Progenitor cell of endocrine pancreas (in vitro differentiated cells): ENCODE results near the gene MCTP1. TPM values are rescaled to one million over a fixed set of nuclear protein-coding genes. Genes with fewer than 3 reads are reported as not detected.

Experiments used
- DNase-seq: peaks from one replicate; pipeline ENCODE4 v3.0.0; 2021; ENCODE audit warnings: low spot score; ENCODE audit not compliant: unreplicated experiment
- H3K27ac Mint-ChIP-seq: 2 replicates; pipeline ENCODE4 v1.8.0; 2021; ENCODE audit warnings: mild to moderate bottlenecking, moderate library complexity, mixed read lengths
- H3K27me3 Mint-ChIP-seq: 2 replicates; pipeline ENCODE4 v1.8.0; 2021; ENCODE audit warnings: mixed read lengths
- H3K36me3 Mint-ChIP-seq: 2 replicates; pipeline ENCODE4 v1.8.0; 2022; ENCODE audit warnings: mixed read lengths; ENCODE audit not compliant: insufficient read depth
- H3K4me1 Mint-ChIP-seq: 2 replicates; pipeline ENCODE4 v1.8.0; 2021; ENCODE audit warnings: low read depth, mixed read lengths
- H3K4me3 Mint-ChIP-seq: 2 replicates; pipeline ENCODE4 v1.8.0; 2021; ENCODE audit warnings: low read depth, mild to moderate bottlenecking, moderate library complexity, mixed read lengths
- H3K9me3 Mint-ChIP-seq: 2 replicates; pipeline ENCODE4 v1.8.0; 2021; ENCODE audit warnings: low read depth, mixed read lengths
- total RNA-seq: library from RNA; stranded (reverse); gene quantifications from 2 replicates; pipeline ENCODE4 v1.2.1, GENCODE V29; 2021
- TF ChIP-seq, protein P1 (sequence below): fragments of 200-600 bp; sonication (generic); IDR thresholded peaks from one replicate; pipeline ENCODE4 v1.5.0; 2021; ENCODE audit warnings: antibody characterized with exemption, mild to moderate bottlenecking; ENCODE audit not compliant: unreplicated experiment

MCTP1 gene
- total RNA-seq, 1 donor from 2014 or later = 1.7 TPM

- no peaks in the 10 kb centered on the region for H3K27me3 Mint-ChIP-seq
- no peak overlapping the region for H3K4me3 Mint-ChIP-seq
- TF ChIP-seq, protein P1, sequence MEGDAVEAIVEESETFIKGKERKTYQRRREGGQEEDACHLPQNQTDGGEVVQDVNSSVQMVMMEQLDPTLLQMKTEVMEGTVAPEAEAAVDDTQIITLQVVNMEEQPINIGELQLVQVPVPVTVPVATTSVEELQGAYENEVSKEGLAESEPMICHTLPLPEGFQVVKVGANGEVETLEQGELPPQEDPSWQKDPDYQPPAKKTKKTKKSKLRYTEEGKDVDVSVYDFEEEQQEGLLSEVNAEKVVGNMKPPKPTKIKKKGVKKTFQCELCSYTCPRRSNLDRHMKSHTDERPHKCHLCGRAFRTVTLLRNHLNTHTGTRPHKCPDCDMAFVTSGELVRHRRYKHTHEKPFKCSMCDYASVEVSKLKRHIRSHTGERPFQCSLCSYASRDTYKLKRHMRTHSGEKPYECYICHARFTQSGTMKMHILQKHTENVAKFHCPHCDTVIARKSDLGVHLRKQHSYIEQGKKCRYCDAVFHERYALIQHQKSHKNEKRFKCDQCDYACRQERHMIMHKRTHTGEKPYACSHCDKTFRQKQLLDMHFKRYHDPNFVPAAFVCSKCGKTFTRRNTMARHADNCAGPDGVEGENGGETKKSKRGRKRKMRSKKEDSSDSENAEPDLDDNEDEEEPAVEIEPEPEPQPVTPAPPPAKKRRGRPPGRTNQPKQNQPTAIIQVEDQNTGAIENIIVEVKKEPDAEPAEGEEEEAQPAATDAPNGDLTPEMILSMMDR = no peak
- no peaks in the 10 kb centered on the region for H3K36me3 Mint-ChIP-seq
- H3K4me1 Mint-ChIP-seq = no peaks in the 10 kb centered on the region
- peaks cover 3% of the 10 kb centered on the region for H3K9me3 Mint-ChIP-seq
- DNase-seq = no peak
- H3K27ac Mint-ChIP-seq = no peak overlapping the region
Measured at GRCh38 chr5:95114902-95115301, 170.0 kb downstream of the MCTP1 start.

GRCh38 chr5:95114305-95114704 is 170.6 kb downstream of the MCTP1 start:
- H3K4me3 Mint-ChIP-seq = no peak overlapping the region
- no peaks in the 10 kb centered on the region for H3K4me1 Mint-ChIP-seq
- H3K9me3 Mint-ChIP-seq = peaks cover 3% of the 10 kb centered on the region
- no peak for DNase-seq
- no peaks in the 10 kb centered on the region for H3K27me3 Mint-ChIP-seq
- TF ChIP-seq, protein P1 = no peak
- H3K36me3 Mint-ChIP-seq = no peaks in the 10 kb centered on the region
- no peak overlapping the region for H3K27ac Mint-ChIP-seq

DNA sequence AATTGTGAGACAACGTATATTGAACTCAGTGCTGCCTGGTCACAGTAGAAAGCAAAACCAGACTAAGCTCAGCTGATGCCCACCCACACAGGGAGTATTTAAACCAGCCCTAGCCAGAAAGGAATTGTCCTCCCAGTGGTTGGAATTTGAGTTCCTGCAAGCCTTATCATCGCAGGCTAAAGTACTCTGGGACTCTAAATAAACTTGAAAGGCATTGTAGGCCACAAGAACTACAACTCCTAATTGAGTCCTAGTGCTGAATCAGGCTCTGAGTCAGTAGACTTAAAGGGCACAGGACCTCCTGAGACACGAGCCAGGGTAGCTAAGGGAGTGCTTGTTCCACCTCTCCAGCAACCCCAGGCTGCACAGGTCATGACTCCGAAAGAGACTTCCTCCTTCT is 171.4 kb downstream of the MCTP1 start:
- Mint-ChIP-seq H3K9me3 (peaks cover 3% of the 10 kb centered on the region), H3K27ac (no peak overlapping the region), H3K4me1 (no peaks in the 10 kb centered on the region), H3K27me3 (no peaks in the 10 kb centered on the region), H3K36me3 (no peaks in the 10 kb centered on the region), H3K4me3 (no peak overlapping the region)
- TF ChIP-seq, protein P1 = no peak
- no peak for DNase-seq

- no peak overlapping the region for H3K4me3 Mint-ChIP-seq
- TF ChIP-seq, protein P1 = no peak
Measured at GRCh38 chr5:95111141-95111540, 173.8 kb downstream of the MCTP1 start.

DNA sequence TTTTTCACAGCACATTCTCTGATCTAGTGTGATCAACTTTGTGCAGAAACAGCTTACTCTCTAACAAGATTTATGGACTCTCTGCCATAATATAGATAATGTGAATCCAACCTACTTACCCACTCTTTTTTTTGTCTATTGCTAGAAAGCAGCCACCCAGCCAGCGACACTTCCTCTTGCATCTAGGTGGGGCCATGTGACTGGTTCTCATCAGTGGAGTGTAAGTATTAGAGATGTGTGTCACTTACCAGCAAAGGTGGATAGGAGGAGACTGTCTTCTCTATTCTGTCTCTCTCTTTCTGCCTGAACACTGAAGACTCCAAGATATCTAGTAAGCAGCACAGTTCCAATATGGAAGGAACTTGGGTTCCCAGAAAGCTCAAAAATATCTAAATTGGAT is 174.8 kb downstream of the MCTP1 start:
- no peaks in the 10 kb centered on the region for H3K4me1 Mint-ChIP-seq
- no peak overlapping the region for H3K27ac Mint-ChIP-seq
- H3K4me3 Mint-ChIP-seq = no peak overlapping the region
- no peaks in the 10 kb centered on the region for H3K27me3 Mint-ChIP-seq
- no peak for DNase-seq
- TF ChIP-seq, protein P1 = no peak
- no peaks in the 10 kb centered on the region for H3K9me3 Mint-ChIP-seq
- no peaks in the 10 kb centered on the region for H3K36me3 Mint-ChIP-seq

More at GRCh38 chr5:95111141-95111540, 173.8 kb downstream of the MCTP1 start:
- H3K36me3 Mint-ChIP-seq = no peaks in the 10 kb centered on the region
- no peak overlapping the region for H3K27ac Mint-ChIP-seq
- no peak for DNase-seq
- H3K4me1 Mint-ChIP-seq = no peaks in the 10 kb centered on the region
- H3K9me3 Mint-ChIP-seq = no peaks in the 10 kb centered on the region
- H3K27me3 Mint-ChIP-seq = no peaks in the 10 kb centered on the region
